Measurements from ENCODE around the gene NSD1. TPM values are rescaled to one million over a fixed set of nuclear protein-coding genes. Genes with fewer than 3 reads are reported as not detected.

NSD1 gene
- total RNA-seq, result 30.1 and 47.9 TPM in 2 replicates

GRCh38 chr5:177133096-177133852 is at the start of gene NSD1:
Gene NSD1, plus strand, starts transcription at chr5:177133773. Its CDS starts 1,331 bp downstream, at chr5:177135104.

GRCh38 chr5:177086654-177087397 is 46.7 kb upstream of the NSD1 start, which contains the start of gene FGFR4:
Gene FGFR4, plus strand, starts transcription at chr5:177086915. Its CDS starts 2,688 bp downstream, at chr5:177089603.

GRCh38 chr5:177303121-177303924 is 169.8 kb downstream of the NSD1 start, which contains the start of the genes PRELID1 and RAB24:
Gene PRELID1, plus strand, starts transcription at chr5:177303799. Its CDS starts 187 bp downstream, at chr5:177303986.
Gene RAB24, minus strand, starts transcription at chr5:177303719. Its CDS starts 431 bp downstream, at chr5:177303288.

GRCh38 chr5:177311723-177312648 is 178.4 kb downstream of the NSD1 start, which contains the start of gene MXD3:
Gene MXD3, minus strand, starts transcription at chr5:177311898. Its CDS starts 68 bp downstream, at chr5:177311830.

Other genes with a start within 250 kb of the NSD1 start
- gene HK3, start 234.4 kb upstream of the NSD1 start, total RNA-seq, result not detected in 2 replicates
- gene UIMC1, start 127.0 kb upstream of the NSD1 start, total RNA-seq, result 26.8 and 38.9 TPM in 2 replicates
- 13.1 and 15.8 TPM in 2 replicates for gene ZNF346, start 111.1 kb upstream of the NSD1 start, total RNA-seq
- gene FGFR4, start 46.9 kb upstream of the NSD1 start, total RNA-seq, result 0.73 and 1.4 TPM in 2 replicates
- gene RAB24, start 169.9 kb downstream of the NSD1 start, total RNA-seq, result 9.9 and 11.9 TPM in 2 replicates
- gene PRELID1, start 170.0 kb downstream of the NSD1 start, total RNA-seq, result 115 and 123 TPM in 2 replicates
- 8.8 and 15.4 TPM in 2 replicates for gene MXD3, start 178.1 kb downstream of the NSD1 start, total RNA-seq
- 263 and 352 TPM in 2 replicates for gene LMAN2, start 217.9 kb downstream of the NSD1 start, total RNA-seq
- 2.5 and 4.4 TPM in 2 replicates for gene RGS14, start 224.2 kb downstream of the NSD1 start, total RNA-seq

Data from subcutaneous preadipocyte (primary cell).